ENCODE measurements around the gene SPARCL1. TPM values are rescaled to one million over a fixed set of nuclear protein-coding genes. Genes with fewer than 3 reads are reported as not detected.

SPARCL1 gene
- total and polyA plus RNA-seq, 2 donors (not counting 3 experiments of a cell fraction or from before 2014, with no cell fraction given): not detected

GRCh38 chr4:87491436-87491835 is 37.7 kb downstream of the SPARCL1 start:
- CTCF ChIA-PET: no interaction called here
- dilution Hi-C loops (cut with MboI; ENCODE audit: extremely low pct_ligation_motif_present, low sequenced_read_pairs): no loop called here

More at GRCh38 chr4:87491436-87491835, 37.7 kb downstream of the SPARCL1 start:
- no peak overlapping the region for H2AFZ ChIP-seq (ENCODE audit: low read depth, low read length)
- FAIRE-seq: no peak
- no peaks in the 10 kb centered on the region for H3K27me3 ChIP-seq (ENCODE audit: control insufficient read depth in 2 of 2, insufficient read depth in 2 of 2, low read length in 2 of 2)
- H3K9me1 ChIP-seq (replicated peaks; ENCODE audit: control insufficient read depth, extremely low read depth, insufficient read depth, low read length): no peaks in the 10 kb centered on the region
- peaks cover 6% of the 10 kb centered on the region for H3K4me1 ChIP-seq (ENCODE audit: control insufficient read depth, extremely low read depth, insufficient read depth, low read length)
- no peaks in the 10 kb centered on the region for H3K36me3 ChIP-seq (ENCODE audit: control insufficient read depth in 2 of 2, extremely low read depth in 1 of 2, insufficient read depth in 2 of 2, low read length in 2 of 2)
- intact Hi-C loops (cut with micrococcal nuclease): no loop called here
- no peak overlapping the region for H3K4me3 ChIP-seq (replicated peaks in 1 of 3; ENCODE audit: insufficient read depth in 1 of 3, low read depth in 1 of 3, low read length in 3 of 3)
- H3K9ac ChIP-seq (replicated peaks; ENCODE audit: extremely low read depth, insufficient read depth, low read length): no peak overlapping the region
- POLR2A ChIA-PET: no interaction called here
- H3K79me2 ChIP-seq (ENCODE audit: control insufficient read depth, insufficient read depth, low read length): no peaks in the 10 kb centered on the region
- no peak overlapping the region for H3K4me2 ChIP-seq (ENCODE audit: insufficient read depth, low read length)
- H3K9me3 ChIP-seq (replicated peaks; ENCODE audit: control insufficient read depth, insufficient read depth, low read length): no peaks in the 10 kb centered on the region
- no TSS peak for BruUV-seq (replicated peaks)
- H4K20me1 ChIP-seq (replicated peaks; ENCODE audit: control insufficient read depth, extremely low read depth, insufficient read depth, low read length): no peaks in the 10 kb centered on the region
- TF ChIP-seq MYC (IDR thresholded peaks at IDR 0.05; ENCODE audit: low read depth, low read length) (no peak), EZH2 (IDR thresholded peaks at IDR 0.05; ENCODE audit: borderline replicate concordance, low read depth, low read length, severe bottlenecking) (no peak), JUN (IDR thresholded peaks at IDR 0.05; ENCODE audit: borderline replicate concordance, insufficient read depth, insufficient read length, low read depth) (no peak), CTCF (IDR thresholded peaks at IDR 0.05; ENCODE audit: extremely low read depth in 1 of 2, insufficient read depth in 1 of 2, low read depth in 1 of 2, low read length in 2 of 2) (no peak), FOS (IDR thresholded peaks at IDR 0.05; ENCODE audit: borderline replicate concordance, insufficient read depth, low read length) (no peak), POLR2AphosphoS5 (IDR thresholded peaks at IDR 0.05; ENCODE audit: insufficient read depth, low read depth, low read length) (no peak), GATA2 (IDR thresholded peaks at IDR 0.05; ENCODE audit: insufficient read depth, insufficient read length, low read depth, low read length) (no peak), POLR2A (IDR thresholded peaks at IDR 0.05; ENCODE audit: low read depth, low read length) (no peak), MAX (IDR thresholded peaks at IDR 0.05; ENCODE audit: insufficient read depth, insufficient read length) (no peak)
- no peak for DNase-seq (ENCODE audit: low read depth, low spot score)
- H3K27ac ChIP-seq (ENCODE audit: insufficient read depth, low read depth, low read length): no peak overlapping the region

All from endothelial cell of umbilical vein (primary cell).